ENCODE results near the gene MTFP1. TPM values are rescaled to one million over a fixed set of nuclear protein-coding genes. Genes with fewer than 3 reads are reported as not detected.

MTFP1 gene
- total and polyA plus RNA-seq, 2 donors (not counting 1 experiment from before 2014, with no cell fraction given), result 11.8 to 18.4 TPM

DNA sequence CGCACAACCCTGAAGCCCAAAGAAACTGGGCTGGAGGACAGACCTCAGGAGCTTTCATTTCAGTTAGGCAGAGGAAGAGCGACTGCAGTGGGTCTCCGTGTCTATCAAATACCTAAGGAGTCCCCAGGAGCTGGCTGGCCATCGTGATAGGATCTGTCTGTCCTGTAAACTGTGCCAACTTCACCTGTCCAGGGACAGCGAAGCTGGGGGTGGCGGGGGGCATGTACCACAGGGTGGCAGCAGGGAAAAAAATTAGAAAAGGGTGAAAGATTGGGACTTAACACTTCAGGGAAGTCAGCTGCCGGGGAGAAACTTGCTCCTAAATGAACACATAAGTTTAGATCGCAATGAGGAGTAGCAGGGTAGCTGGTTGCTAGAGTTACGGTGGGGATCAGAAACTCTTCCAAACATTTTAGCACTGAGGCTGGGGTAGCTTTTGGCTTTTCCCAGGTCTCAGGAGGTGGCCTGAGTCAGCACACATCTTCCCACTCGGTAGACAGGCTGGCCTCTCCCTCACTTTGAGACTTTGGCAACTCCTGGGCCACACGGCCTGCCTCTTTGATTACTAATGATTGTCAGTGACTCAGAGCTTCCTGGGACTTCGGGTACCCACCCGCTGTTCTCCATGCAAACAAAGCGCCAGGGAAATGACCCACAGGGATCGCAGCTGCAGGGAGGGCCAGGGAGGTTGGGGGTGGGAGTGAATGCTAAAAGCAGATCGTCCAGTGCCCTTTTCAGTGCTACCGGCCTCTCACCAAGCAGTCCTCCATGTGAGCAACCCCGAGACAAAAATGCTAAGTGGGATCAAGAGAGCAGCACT lies 2.9 kb upstream of the MTFP1 start:
- CTCF ChIA-PET, result interaction anchor here (1.1 to 7.0 kb wide), 8 partner anchors 10 to 159 kb away, joined by 3 to 94 read pairs (median 9); partner anchors contain the start of genes CASTOR1 and RNF215
- intact Hi-C loops (cut with micrococcal nuclease), result loop anchor here (1.0 to 10.0 kb wide), 5 partner anchors 31 to 1538 kb away; partner anchors contain the start of genes PIK3IP1, UQCR10, ZMAT5 and ZNRF3
- Mint-ChIP-seq H3K27me3 (no peaks in the 10 kb centered on the region), H3K4me1 (peaks cover 48% of the 10 kb centered on the region), H3K27ac (peak overlapping the region; percentile 100), H3K4me3 (peak overlapping the region; percentile 99), H3K9me3 (ENCODE audit: insufficient read depth) (no peaks in the 10 kb centered on the region)
- Histone ChIP-seq H2AFZ (ENCODE audit: insufficient read depth, low read depth, low read length, poor library complexity, severe bottlenecking) (peak overlapping the region; percentile 96), H3K36me3 (replicated peaks in 1 of 2; ENCODE audit: control extremely low read depth in 1 of 2, control insufficient read depth in 1 of 2, extremely low read depth in 1 of 2, insufficient read depth in 2 of 2, low read length in 1 of 2) (peaks cover 0 to 10% of the 10 kb centered on the region in 2 experiments), H3K79me2 (ENCODE audit: control insufficient read depth, insufficient read depth, low read length) (peaks cover 11% of the 10 kb centered on the region), H3K27me3 (replicated peaks in 1 of 4; ENCODE audit: control extremely low read depth in 1 of 4, control insufficient read depth in 3 of 4, insufficient read depth in 4 of 4, low read length in 3 of 4) (no peaks in the 10 kb centered on the region), H3K4me3 (ENCODE audit: control extremely low read depth in 1 of 5, extremely low read depth in 1 of 5, insufficient read depth in 1 of 5, low read depth in 2 of 5, low read length in 4 of 5) (peak overlapping the region; percentile 34 to 84 (median 76)), H3K9me3 (ENCODE audit: control extremely low read depth in 1 of 3, control insufficient read depth in 2 of 3, insufficient read depth in 1 of 3, low read length in 2 of 3) (peaks cover 0 to 5% (median 0%) of the 10 kb centered on the region in 3 donors), H3K9ac (ENCODE audit: low read length) (peak overlapping the region; percentile 91), H3K27ac (ENCODE audit: low read length in 2 of 2) (peak overlapping the region; percentile 78 to 89), H3K4me1 (ENCODE audit: control insufficient read depth in 2 of 2, insufficient read depth in 2 of 2, low read length in 2 of 2) (peaks cover 22 to 40% of the 10 kb centered on the region in 2 donors), H3K4me2 (replicated peaks; ENCODE audit: low read depth, low read length, poor library complexity, severe bottlenecking) (peak overlapping the region; percentile 91), H4K20me1 (ENCODE audit: control insufficient read depth, insufficient read depth, low read length, poor library complexity, severe bottlenecking) (no peaks in the 10 kb centered on the region)
- POLR2A ChIA-PET, result interaction anchor here (0.7 to 2.4 kb wide), 4 partner anchors 8 to 133 kb away, joined by 3 to 16 read pairs (median 6); partner anchors contain the start of gene CASTOR1
- no peak for ATAC-seq (ENCODE audit: low read depth)
- no peak for DNase-seq
- no peak for TF ChIP-seq EZH2 (IDR thresholded peaks at IDR 0.05; ENCODE audit: borderline replicate concordance, insufficient read depth, low read depth, low read length, poor library complexity, severe bottlenecking)
- TF ChIP-seq, protein P1, sequence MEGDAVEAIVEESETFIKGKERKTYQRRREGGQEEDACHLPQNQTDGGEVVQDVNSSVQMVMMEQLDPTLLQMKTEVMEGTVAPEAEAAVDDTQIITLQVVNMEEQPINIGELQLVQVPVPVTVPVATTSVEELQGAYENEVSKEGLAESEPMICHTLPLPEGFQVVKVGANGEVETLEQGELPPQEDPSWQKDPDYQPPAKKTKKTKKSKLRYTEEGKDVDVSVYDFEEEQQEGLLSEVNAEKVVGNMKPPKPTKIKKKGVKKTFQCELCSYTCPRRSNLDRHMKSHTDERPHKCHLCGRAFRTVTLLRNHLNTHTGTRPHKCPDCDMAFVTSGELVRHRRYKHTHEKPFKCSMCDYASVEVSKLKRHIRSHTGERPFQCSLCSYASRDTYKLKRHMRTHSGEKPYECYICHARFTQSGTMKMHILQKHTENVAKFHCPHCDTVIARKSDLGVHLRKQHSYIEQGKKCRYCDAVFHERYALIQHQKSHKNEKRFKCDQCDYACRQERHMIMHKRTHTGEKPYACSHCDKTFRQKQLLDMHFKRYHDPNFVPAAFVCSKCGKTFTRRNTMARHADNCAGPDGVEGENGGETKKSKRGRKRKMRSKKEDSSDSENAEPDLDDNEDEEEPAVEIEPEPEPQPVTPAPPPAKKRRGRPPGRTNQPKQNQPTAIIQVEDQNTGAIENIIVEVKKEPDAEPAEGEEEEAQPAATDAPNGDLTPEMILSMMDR (IDR thresholded peaks at IDR 0.05), result no peak
- 45% methylated on average over 14 of the region's 18 CpGs for WGBS (ENCODE audit: insufficient coverage)

Data from B cell (primary cell).